HepG2 (cell line): ENCODE results near the gene ESPNL.

Experiments
- AGO1 ChIP-seq: fragments of 200-400 bp; formaldehyde crosslinking; IDR thresholded peaks from 2 replicates; pipeline ENCODE4 v1.6.1; 2017; ENCODE audit warnings: mild to moderate bottlenecking, low read depth, low read length, moderate library complexity; ENCODE audit not compliant: poor library complexity, severe bottlenecking
- BHLHE40 ChIP-seq: IDR thresholded peaks from 2 replicates; pipeline ENCODE4 v1.6.1; 2011; ENCODE audit warnings: low read length, improper control_type of control experiment
- CHD4 ChIP-seq: fragments of 200-600 bp; sonication (generic); IDR thresholded peaks from 2 replicates; pipeline ENCODE4 v1.7.0; 2017; ENCODE audit warnings: mild to moderate bottlenecking, low read length, borderline replicate concordance
- CREB1 ChIP-seq, 2 experiments: fragments of 450-650 bp in 1 of 2; IDR thresholded peaks; 2 replicates each; pipeline ENCODE4 v1.6.1; 2016 to 2017; ENCODE audit warnings: control low read depth in 1 of 2, mild to moderate bottlenecking in 1 of 2, missing compliant biosample characterization in 1 of 2, missing genetic modification characterization in 1 of 2
- MAFK ChIP-seq, 2 experiments: IDR thresholded peaks in 1 of 2; conservative IDR thresholded peaks in 1 of 2; 2 replicates each; pipeline ENCODE4 v1.6.1; 2011; ENCODE audit warnings: improper control_type of control experiment in 2 of 2, low read length in 2 of 2
- SMAD1 ChIP-seq: sonication (generic); formaldehyde crosslinking; IDR thresholded peaks from 2 replicates; pipeline ENCODE4 v1.4.0; 2020; ENCODE audit warnings: missing genetic modification reagents, low read depth, mild to moderate bottlenecking, borderline replicate concordance
- ZNF138 ChIP-seq: sonication (generic); formaldehyde crosslinking; IDR thresholded peaks from 2 replicates; pipeline ENCODE4 v1.5.0; 2020; ENCODE audit warnings: mild to moderate bottlenecking, low read depth, missing genetic modification reagents
- ZNF335 ChIP-seq: sonication (generic); formaldehyde crosslinking; IDR thresholded peaks from 2 replicates; pipeline ENCODE4 v1.4.0; 2020; ENCODE audit warnings: missing genetic modification reagents
- ZNF720 ChIP-seq: sonication (generic); formaldehyde crosslinking; IDR thresholded peaks from 2 replicates; pipeline ENCODE4 v1.4.0; 2020; ENCODE audit warnings: missing genetic modification reagents
- ZNF776 ChIP-seq: sonication (generic); formaldehyde crosslinking; IDR thresholded peaks from 2 replicates; pipeline ENCODE4 v1.4.0; 2020; ENCODE audit warnings: mild to moderate bottlenecking, missing genetic modification reagents
- TF ChIP-seq, protein P1 (sequence below): sonication (generic); formaldehyde crosslinking; IDR thresholded peaks from 2 replicates; pipeline ENCODE4 v1.5.0; 2020; ENCODE audit warnings: mild to moderate bottlenecking, missing genetic modification reagents, moderate library complexity
- TF ChIP-seq, protein P2 (sequence below): sonication (generic); formaldehyde crosslinking; IDR thresholded peaks from 2 replicates; pipeline ENCODE4 v1.5.1; 2020; ENCODE audit warnings: missing genetic modification reagents, mild to moderate bottlenecking, borderline replicate concordance

GRCh38 chr2:238099714-238100048, 459 bp upstream of the ESPNL start:
- TF ChIP-seq ZNF335 (CRISPR knock-in tag) = no peak
- TF ChIP-seq BHLHE40 = no peak
- no peak for TF ChIP-seq MAFK (conservative IDR thresholded peaks at IDR 0.05 in 1 of 2, IDR thresholded peaks at IDR 0.05 in 1 of 2; ENCODE audit: low read length in 2 of 2)
- TF ChIP-seq, protein P1, sequence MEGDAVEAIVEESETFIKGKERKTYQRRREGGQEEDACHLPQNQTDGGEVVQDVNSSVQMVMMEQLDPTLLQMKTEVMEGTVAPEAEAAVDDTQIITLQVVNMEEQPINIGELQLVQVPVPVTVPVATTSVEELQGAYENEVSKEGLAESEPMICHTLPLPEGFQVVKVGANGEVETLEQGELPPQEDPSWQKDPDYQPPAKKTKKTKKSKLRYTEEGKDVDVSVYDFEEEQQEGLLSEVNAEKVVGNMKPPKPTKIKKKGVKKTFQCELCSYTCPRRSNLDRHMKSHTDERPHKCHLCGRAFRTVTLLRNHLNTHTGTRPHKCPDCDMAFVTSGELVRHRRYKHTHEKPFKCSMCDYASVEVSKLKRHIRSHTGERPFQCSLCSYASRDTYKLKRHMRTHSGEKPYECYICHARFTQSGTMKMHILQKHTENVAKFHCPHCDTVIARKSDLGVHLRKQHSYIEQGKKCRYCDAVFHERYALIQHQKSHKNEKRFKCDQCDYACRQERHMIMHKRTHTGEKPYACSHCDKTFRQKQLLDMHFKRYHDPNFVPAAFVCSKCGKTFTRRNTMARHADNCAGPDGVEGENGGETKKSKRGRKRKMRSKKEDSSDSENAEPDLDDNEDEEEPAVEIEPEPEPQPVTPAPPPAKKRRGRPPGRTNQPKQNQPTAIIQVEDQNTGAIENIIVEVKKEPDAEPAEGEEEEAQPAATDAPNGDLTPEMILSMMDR (CRISPR knock-in tag) = no peak
- TF ChIP-seq CREB1 (IDR thresholded peaks at IDR 0.05) = no peak
- no peak for TF ChIP-seq CREB1 (CRISPR knock-in tag; IDR thresholded peaks at IDR 0.05)
- TF ChIP-seq, protein P2, sequence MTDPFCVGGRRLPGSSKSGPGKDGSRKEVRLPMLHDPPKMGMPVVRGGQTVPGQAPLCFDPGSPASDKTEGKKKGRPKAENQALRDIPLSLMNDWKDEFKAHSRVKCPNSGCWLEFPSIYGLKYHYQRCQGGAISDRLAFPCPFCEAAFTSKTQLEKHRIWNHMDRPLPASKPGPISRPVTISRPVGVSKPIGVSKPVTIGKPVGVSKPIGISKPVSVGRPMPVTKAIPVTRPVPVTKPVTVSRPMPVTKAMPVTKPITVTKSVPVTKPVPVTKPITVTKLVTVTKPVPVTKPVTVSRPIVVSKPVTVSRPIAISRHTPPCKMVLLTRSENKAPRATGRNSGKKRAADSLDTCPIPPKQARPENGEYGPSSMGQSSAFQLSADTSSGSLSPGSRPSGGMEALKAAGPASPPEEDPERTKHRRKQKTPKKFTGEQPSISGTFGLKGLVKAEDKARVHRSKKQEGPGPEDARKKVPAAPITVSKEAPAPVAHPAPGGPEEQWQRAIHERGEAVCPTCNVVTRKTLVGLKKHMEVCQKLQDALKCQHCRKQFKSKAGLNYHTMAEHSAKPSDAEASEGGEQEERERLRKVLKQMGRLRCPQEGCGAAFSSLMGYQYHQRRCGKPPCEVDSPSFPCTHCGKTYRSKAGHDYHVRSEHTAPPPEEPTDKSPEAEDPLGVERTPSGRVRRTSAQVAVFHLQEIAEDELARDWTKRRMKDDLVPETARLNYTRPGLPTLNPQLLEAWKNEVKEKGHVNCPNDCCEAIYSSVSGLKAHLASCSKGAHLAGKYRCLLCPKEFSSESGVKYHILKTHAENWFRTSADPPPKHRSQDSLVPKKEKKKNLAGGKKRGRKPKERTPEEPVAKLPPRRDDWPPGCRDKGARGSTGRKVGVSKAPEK = no peak
- TF ChIP-seq ZNF138 (CRISPR knock-in tag) = no peak
- no peak for TF ChIP-seq ZNF720 (CRISPR knock-in tag)
- TF ChIP-seq CHD4 = no peak
- TF ChIP-seq SMAD1 (CRISPR knock-in tag) = no peak
- peak; percentile 17 for TF ChIP-seq AGO1
- no peak for TF ChIP-seq ZNF776
